HCT116 (cell line): ENCODE data around the gene ATXN7L3B. TPM values are rescaled to one million over a fixed set of nuclear protein-coding genes. Genes with fewer than 3 reads are reported as not detected.
A peak's percentile ranks its signal among the peaks of the same experiment; 100 is the strongest.

ENCODE experiments used
- ATAC-seq: fragments of 200-7000 bp; cut with Tn5 transposase; 2 replicates; pipeline ENCODE4 v1.9.1; 2020; ENCODE audit warnings: mild to moderate bottlenecking, moderate library complexity
- BruUV-seq: library from RNA; stranded (reverse); fragments of 400-500 nt; replicated peaks from 2 replicates; lab custom pipeline; 2021; lab: Mats Ljungman, UMichigan
- CTCF ChIA-PET: fragments of 300-600 bp; sonication (Branson Sonifier 250); formaldehyde crosslinking; loops from one replicate; lab custom pipeline; 2021; ENCODE audit warnings: antibody characterized with exemption; lab: Charles Lee
- POLR2A ChIA-PET: fragments of 300-600, 350-600 bp; sonication (Branson Sonifier 250); formaldehyde crosslinking; loops from one replicate; lab custom pipeline; 2021; ENCODE audit warnings: antibody characterized with exemption; lab: Charles Lee
- RAD21 ChIA-PET, 2 experiments: fragments of 300-600 bp; sonication (Branson Sonifier 250); formaldehyde crosslinking; loops; one replicate each; lab custom pipeline; 2023; ENCODE audit warnings: low total read pairs in 2 of 2; ENCODE audit not compliant: uncharacterized antibody in 2 of 2, unreplicated experiment in 2 of 2, low non-redundant PET in 1 of 2; lab: Charles Lee
- DNase-seq: peaks from one replicate; pipeline ENCODE4 v3.0.0-alpha.2; 2010; ENCODE audit warnings: low read depth, low spot score
- H2AFZ ChIP-seq: fragments of 200-600 bp; shearing (Covaris generic), sonication (generic); 2 replicates; pipeline ENCODE4 v1.6.1; 2017; ENCODE audit warnings: low read depth, mixed run types, mixed read lengths, antibody characterized with exemption, low read length; ENCODE audit not compliant: poor library complexity, severe bottlenecking
- H3K27ac ChIP-seq: 2 replicates; pipeline ENCODE4 v1.5.1; 2012; ENCODE audit warnings: low read depth, low read length
- H3K27me3 ChIP-seq: fragments of 200-600 bp; sonication (generic); 2 replicates; pipeline ENCODE4 v1.6.1; 2016; ENCODE audit warnings: mixed run types, low read length, mixed read lengths; ENCODE audit not compliant: insufficient read depth
- H3K36me3 ChIP-seq, 2 experiments: fragments of 200-500 bp in 1 of 2; fragments of 200-600 bp in 1 of 2; sonication (Bioruptor generic) in 1 of 2; sonication (generic) in 1 of 2; 2 replicates each; pipeline versions ENCODE4 v1.5.1 to v1.6.1; 2014 to 2016; ENCODE audit warnings: low read length in 2 of 2, inconsistent platforms in 1 of 2, mixed read lengths in 1 of 2, mixed run types in 1 of 2; ENCODE audit not compliant: insufficient read depth in 2 of 2, control insufficient read depth in 1 of 2
- H3K4me1 ChIP-seq, 2 experiments: fragments of 200-600 bp in 1 of 2; sonication (generic) in 1 of 2; 2 replicates each; pipeline versions ENCODE4 v1.5.1 to v1.6.1; 2012 to 2017; ENCODE audit warnings: low read length in 2 of 2, inconsistent platforms in 1 of 2, mild to moderate bottlenecking in 1 of 2, mixed read lengths in 1 of 2, mixed run types in 1 of 2, moderate library complexity in 1 of 2; ENCODE audit not compliant: insufficient read depth in 2 of 2, control insufficient read depth in 1 of 2
- H3K4me2 ChIP-seq: fragments of 200-600 bp; sonication (generic); 2 replicates; pipeline ENCODE4 v1.6.1; 2017; ENCODE audit warnings: mixed run types, low read length, mixed read lengths
- H3K4me3 ChIP-seq, 2 experiments: fragments of 200-600 bp in 1 of 2; sonication (generic) in 1 of 2; replicated peaks in 1 of 2; 2 replicates each; pipeline ENCODE4 v1.5.1; 2011 to 2016; ENCODE audit warnings: low read length in 2 of 2, control low read depth in 1 of 2, low read depth in 1 of 2, mild to moderate bottlenecking in 1 of 2, mixed read lengths in 1 of 2, mixed run types in 1 of 2
- H3K79me2 ChIP-seq: fragments of 200-600 bp; sonication (generic); 2 replicates; pipeline ENCODE4 v1.6.1; 2017; ENCODE audit warnings: mild to moderate bottlenecking, mixed run types, low read length, moderate library complexity, mixed read lengths; ENCODE audit not compliant: insufficient read depth
- H3K9ac ChIP-seq: fragments of 200-600 bp; sonication (generic); 2 replicates; pipeline ENCODE4 v1.6.1; 2016; ENCODE audit warnings: low read length, mixed read lengths
- H3K9me2 ChIP-seq: fragments of 200-600 bp; sonication (generic), shearing (Covaris generic); 2 replicates; pipeline ENCODE4 v1.6.1; 2017; ENCODE audit warnings: mixed run types, mild to moderate bottlenecking, moderate library complexity; ENCODE audit not compliant: insufficient read depth
- H3K9me3 ChIP-seq, 2 experiments: fragments of 200-500 bp in 1 of 2; fragments of 200-600 bp in 1 of 2; sonication (Bioruptor generic) in 1 of 2; sonication (generic) in 1 of 2; 2 replicates each; pipeline ENCODE4 v1.6.1; 2014 to 2017; ENCODE audit warnings: low read length in 2 of 2, mixed read lengths in 2 of 2, inconsistent platforms in 1 of 2, low read depth in 1 of 2, mild to moderate bottlenecking in 1 of 2, mixed run types in 1 of 2, moderate library complexity in 1 of 2; ENCODE audit not compliant: control insufficient read depth in 1 of 2, insufficient read depth in 1 of 2
- H4K20me1 ChIP-seq: fragments of 200-600 bp; sonication (generic), shearing (Covaris generic); 2 replicates; pipeline ENCODE4 v1.6.1; 2017; ENCODE audit warnings: mixed run types, mild to moderate bottlenecking, moderate library complexity; ENCODE audit not compliant: insufficient read depth
- CBX3 ChIP-seq: IDR thresholded peaks from 2 replicates; pipeline ENCODE4 v1.6.1; 2012; ENCODE audit warnings: low read depth
- CEBPB ChIP-seq: IDR thresholded peaks from 2 replicates; pipeline ENCODE4 v1.6.1; 2012; ENCODE audit warnings: low read depth
- EGR1 ChIP-seq: IDR thresholded peaks from 2 replicates; pipeline ENCODE4 v1.6.1; 2012; ENCODE audit warnings: low read depth
- ELF1 ChIP-seq: IDR thresholded peaks from 2 replicates; pipeline ENCODE4 v1.6.1; 2012; ENCODE audit warnings: low read depth, borderline replicate concordance
- EZH2 ChIP-seq: fragments of 200-600 bp; sonication (generic); IDR thresholded peaks from 2 replicates; pipeline ENCODE4 v1.6.1; 2017; ENCODE audit warnings: antibody characterized with exemption, mixed run types
- FOSL1 ChIP-seq: IDR thresholded peaks from 2 replicates; pipeline ENCODE4 v1.6.1; 2012; ENCODE audit warnings: low read depth
- JUND ChIP-seq: IDR thresholded peaks from 2 replicates; pipeline ENCODE4 v1.6.1; 2012
- POLR2AphosphoS5 ChIP-seq: IDR thresholded peaks from 2 replicates; pipeline ENCODE4 v1.6.1; 2011; ENCODE audit warnings: mild to moderate bottlenecking, low read depth, low read length, moderate library complexity
- RAD21 ChIP-seq: IDR thresholded peaks from 2 replicates; pipeline ENCODE4 v1.6.1; 2012; ENCODE audit warnings: low read depth, mild to moderate bottlenecking
- SIN3A ChIP-seq: IDR thresholded peaks from 2 replicates; pipeline ENCODE4 v1.6.1; 2012; ENCODE audit warnings: low read depth
- SRF ChIP-seq: IDR thresholded peaks from 2 replicates; pipeline ENCODE4 v1.6.1; 2012; ENCODE audit warnings: low read depth
- TCF7L2 ChIP-seq: IDR thresholded peaks from 2 replicates; pipeline ENCODE4 v1.7.0; 2011; ENCODE audit warnings: borderline replicate concordance, inconsistent platforms; ENCODE audit not compliant: insufficient read depth, insufficient read length; ENCODE audit errors: extremely low read depth
- YY1 ChIP-seq: IDR thresholded peaks from 2 replicates; pipeline ENCODE4 v1.6.1; 2011; ENCODE audit warnings: low read length, low read depth, moderate library complexity, mild to moderate bottlenecking; ENCODE audit not compliant: insufficient replicate concordance; ENCODE audit errors: extremely low read depth
- ZFX ChIP-seq: fragments of 450-650 bp; IDR thresholded peaks from 2 replicates; pipeline ENCODE4 v1.6.1; 2017
- ZNF274 ChIP-seq: fragments of 200-500 bp; sonication (Bioruptor generic); IDR thresholded peaks from 2 replicates; pipeline ENCODE4 v1.6.1; 2014; ENCODE audit warnings: mild to moderate bottlenecking, low read depth, low read length, inconsistent platforms
- intact Hi-C: fragments of 100-400 bp; cut with micrococcal nuclease; formaldehyde crosslinking; loops from 2 replicates; pipeline ENCODE4 v1.10.0; 2022
- total RNA-seq: library from RNA; stranded (reverse); gene quantifications from one replicate; pipeline ENCODE4 v1.2.1, GENCODE V29; 2021; ENCODE audit not compliant: unreplicated experiment
- TF ChIP-seq, protein P1 (sequence below): IDR thresholded peaks from 2 replicates; pipeline ENCODE4 v1.6.1; 2012; ENCODE audit warnings: low read depth
- TF ChIP-seq, protein P2 (sequence below): IDR thresholded peaks from 2 replicates; pipeline ENCODE4 v1.6.1; 2012
- TF ChIP-seq, protein P3 (sequence below), 3 experiments: fragments of 200-600 bp in 1 of 3; sonication (generic) in 1 of 3; IDR thresholded peaks in 2 of 3; conservative IDR thresholded peaks in 1 of 3; 2 replicates each; pipeline ENCODE4 v1.5.1; 2012 to 2017; ENCODE audit warnings: low read depth in 2 of 3, low read length in 2 of 3, antibody characterized with exemption in 1 of 3, borderline replicate concordance in 1 of 3, control low read depth in 1 of 3, mild to moderate bottlenecking in 1 of 3, mixed read lengths in 1 of 3, mixed run types in 1 of 3, moderate library complexity in 1 of 3; ENCODE audit not compliant: insufficient read depth in 1 of 3
- TF ChIP-seq, protein P4 (sequence below): IDR thresholded peaks from 2 replicates; pipeline ENCODE4 v1.6.1; 2011; ENCODE audit warnings: mild to moderate bottlenecking, low read length, moderate library complexity; ENCODE audit not compliant: insufficient replicate concordance; ENCODE audit errors: extremely low read depth

Gene ATXN7L3B
- total RNA-seq, 1 experiment from 2014 or later: 28.1 TPM

DNA sequence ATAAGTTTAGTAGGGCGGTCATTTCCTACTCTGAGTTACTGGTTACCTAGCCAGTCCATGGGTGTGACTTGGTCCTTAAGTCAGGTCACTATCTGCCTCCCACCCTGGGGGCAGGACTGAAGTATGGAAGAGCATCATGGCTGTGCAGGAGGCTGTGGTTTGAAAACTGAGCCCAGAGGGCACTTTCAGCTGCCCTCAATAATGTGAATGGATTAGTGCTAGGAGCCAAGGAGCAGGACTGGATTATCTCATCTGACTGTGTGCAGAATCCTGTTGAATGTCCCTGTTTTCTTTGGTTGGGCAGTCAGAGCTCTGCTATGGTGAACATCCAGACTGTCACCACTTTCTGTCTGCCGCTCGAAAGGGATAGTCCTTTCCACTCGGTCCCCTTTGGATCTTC is 1.6 kb downstream of the ATXN7L3B start:
- no peak for DNase-seq
- Histone ChIP-seq H3K4me2 (peak overlapping the region; percentile 91), H3K27me3 (no peaks in the 10 kb centered on the region), H3K9ac (peak overlapping the region; percentile 99), H2AFZ (no peak overlapping the region), H3K4me3 (peak overlapping the region; percentile 88 to 97), H3K79me2 (peaks cover 55% of the 10 kb centered on the region), H3K27ac (no peak overlapping the region), H4K20me1 (peaks cover 14% of the 10 kb centered on the region; the same call in 1 of the 2 replicates), H3K36me3 (peaks cover 13 to 17% of the 10 kb centered on the region in 2 experiments), H3K9me3 (no peaks in the 10 kb centered on the region), H3K4me1 (peaks cover 10 to 18% of the 10 kb centered on the region in 2 experiments; a peak in 3 of 4 replicates), H3K9me2 (no peaks in the 10 kb centered on the region)
- BruUV-seq: no TSS peak
- ChIA-PET CTCF (no interaction called here), POLR2A (no interaction called here), RAD21 (no interaction called here)
- no peak for ATAC-seq
- intact Hi-C loops: loop anchor here (5.0 kb wide), 2 partner anchors 127 to 427 kb away; no protein-coding TSS in a partner anchor
- TF ChIP-seq CEBPB (no peak), ELF1 (no peak), TCF7L2 (no peak), SRF (no peak), POLR2AphosphoS5 (no peak), SIN3A (no peak), EGR1 (no peak), JUND (no peak), YY1 (no peak), ZFX (no peak), FOSL1 (no peak), CBX3 (no peak), RAD21 (no peak), EZH2 (no peak), ZNF274 (no peak)
- TF ChIP-seq, protein P1, sequence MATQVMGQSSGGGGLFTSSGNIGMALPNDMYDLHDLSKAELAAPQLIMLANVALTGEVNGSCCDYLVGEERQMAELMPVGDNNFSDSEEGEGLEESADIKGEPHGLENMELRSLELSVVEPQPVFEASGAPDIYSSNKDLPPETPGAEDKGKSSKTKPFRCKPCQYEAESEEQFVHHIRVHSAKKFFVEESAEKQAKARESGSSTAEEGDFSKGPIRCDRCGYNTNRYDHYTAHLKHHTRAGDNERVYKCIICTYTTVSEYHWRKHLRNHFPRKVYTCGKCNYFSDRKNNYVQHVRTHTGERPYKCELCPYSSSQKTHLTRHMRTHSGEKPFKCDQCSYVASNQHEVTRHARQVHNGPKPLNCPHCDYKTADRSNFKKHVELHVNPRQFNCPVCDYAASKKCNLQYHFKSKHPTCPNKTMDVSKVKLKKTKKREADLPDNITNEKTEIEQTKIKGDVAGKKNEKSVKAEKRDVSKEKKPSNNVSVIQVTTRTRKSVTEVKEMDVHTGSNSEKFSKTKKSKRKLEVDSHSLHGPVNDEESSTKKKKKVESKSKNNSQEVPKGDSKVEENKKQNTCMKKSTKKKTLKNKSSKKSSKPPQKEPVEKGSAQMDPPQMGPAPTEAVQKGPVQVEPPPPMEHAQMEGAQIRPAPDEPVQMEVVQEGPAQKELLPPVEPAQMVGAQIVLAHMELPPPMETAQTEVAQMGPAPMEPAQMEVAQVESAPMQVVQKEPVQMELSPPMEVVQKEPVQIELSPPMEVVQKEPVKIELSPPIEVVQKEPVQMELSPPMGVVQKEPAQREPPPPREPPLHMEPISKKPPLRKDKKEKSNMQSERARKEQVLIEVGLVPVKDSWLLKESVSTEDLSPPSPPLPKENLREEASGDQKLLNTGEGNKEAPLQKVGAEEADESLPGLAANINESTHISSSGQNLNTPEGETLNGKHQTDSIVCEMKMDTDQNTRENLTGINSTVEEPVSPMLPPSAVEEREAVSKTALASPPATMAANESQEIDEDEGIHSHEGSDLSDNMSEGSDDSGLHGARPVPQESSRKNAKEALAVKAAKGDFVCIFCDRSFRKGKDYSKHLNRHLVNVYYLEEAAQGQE: no peak
- TF ChIP-seq, protein P2, sequence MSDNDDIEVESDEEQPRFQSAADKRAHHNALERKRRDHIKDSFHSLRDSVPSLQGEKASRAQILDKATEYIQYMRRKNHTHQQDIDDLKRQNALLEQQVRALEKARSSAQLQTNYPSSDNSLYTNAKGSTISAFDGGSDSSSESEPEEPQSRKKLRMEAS: no peak
- TF ChIP-seq, protein P3, sequence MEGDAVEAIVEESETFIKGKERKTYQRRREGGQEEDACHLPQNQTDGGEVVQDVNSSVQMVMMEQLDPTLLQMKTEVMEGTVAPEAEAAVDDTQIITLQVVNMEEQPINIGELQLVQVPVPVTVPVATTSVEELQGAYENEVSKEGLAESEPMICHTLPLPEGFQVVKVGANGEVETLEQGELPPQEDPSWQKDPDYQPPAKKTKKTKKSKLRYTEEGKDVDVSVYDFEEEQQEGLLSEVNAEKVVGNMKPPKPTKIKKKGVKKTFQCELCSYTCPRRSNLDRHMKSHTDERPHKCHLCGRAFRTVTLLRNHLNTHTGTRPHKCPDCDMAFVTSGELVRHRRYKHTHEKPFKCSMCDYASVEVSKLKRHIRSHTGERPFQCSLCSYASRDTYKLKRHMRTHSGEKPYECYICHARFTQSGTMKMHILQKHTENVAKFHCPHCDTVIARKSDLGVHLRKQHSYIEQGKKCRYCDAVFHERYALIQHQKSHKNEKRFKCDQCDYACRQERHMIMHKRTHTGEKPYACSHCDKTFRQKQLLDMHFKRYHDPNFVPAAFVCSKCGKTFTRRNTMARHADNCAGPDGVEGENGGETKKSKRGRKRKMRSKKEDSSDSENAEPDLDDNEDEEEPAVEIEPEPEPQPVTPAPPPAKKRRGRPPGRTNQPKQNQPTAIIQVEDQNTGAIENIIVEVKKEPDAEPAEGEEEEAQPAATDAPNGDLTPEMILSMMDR (IDR thresholded peaks at IDR 0.05 in 2 of 3, conservative IDR thresholded peaks at IDR 0.05 in 1 of 3; ENCODE audit: borderline replicate concordance in 1 of 3, insufficient read depth in 1 of 3, low read depth in 2 of 3, low read length in 2 of 3): no peak
- TF ChIP-seq, protein P4, sequence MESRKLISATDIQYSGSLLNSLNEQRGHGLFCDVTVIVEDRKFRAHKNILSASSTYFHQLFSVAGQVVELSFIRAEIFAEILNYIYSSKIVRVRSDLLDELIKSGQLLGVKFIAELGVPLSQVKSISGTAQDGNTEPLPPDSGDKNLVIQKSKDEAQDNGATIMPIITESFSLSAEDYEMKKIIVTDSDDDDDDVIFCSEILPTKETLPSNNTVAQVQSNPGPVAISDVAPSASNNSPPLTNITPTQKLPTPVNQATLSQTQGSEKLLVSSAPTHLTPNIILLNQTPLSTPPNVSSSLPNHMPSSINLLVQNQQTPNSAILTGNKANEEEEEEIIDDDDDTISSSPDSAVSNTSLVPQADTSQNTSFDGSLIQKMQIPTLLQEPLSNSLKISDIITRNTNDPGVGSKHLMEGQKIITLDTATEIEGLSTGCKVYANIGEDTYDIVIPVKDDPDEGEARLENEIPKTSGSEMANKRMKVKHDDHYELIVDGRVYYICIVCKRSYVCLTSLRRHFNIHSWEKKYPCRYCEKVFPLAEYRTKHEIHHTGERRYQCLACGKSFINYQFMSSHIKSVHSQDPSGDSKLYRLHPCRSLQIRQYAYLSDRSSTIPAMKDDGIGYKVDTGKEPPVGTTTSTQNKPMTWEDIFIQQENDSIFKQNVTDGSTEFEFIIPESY: no peak
